AG08395 (cell line): Measurements from ENCODE around the gene CACNA1D.

Source experiments
- DNase-seq: peaks from one replicate; pipeline ENCODE4 v3.0.0; 2012; ENCODE audit warnings: mixed read lengths, low spot score

The CACNA1D gene

DNA sequence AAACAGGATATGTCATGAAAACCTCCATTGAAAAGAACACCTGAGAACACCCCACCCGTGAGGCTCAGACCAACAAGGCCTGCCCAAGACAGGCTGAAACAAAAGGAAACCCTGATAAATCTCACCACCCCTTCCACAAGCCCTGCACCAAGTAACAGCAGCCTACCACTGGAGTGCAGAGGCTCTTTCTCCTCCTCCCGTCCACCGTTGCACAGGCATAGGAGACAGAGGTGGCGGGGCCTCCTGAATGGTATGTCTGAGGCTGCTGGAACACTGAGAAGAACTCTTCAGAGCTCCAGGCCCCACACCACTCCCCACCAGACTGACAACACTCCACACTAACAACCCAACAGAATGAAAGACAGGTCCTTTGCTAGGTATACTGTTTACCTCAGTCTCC lies 330.4 kb downstream of the CACNA1D start:
- DNase-seq = no peak

DNA sequence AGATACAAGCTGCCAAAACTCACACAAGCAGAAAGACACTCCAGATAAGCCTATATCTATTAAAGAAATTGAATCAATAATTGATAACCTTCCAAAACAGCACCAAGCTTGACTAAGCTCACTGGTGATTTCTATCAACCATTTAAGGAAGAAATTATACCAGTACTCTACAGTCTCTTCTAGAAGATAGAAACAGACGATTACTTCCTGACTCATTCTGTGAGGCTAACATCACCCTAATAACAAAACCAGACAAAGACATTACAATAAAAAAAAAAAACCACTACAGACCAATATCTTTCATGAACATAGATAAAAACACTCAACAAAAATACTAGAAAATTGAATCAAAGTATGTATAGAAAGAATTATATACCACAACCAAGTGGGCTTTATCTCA lies 331.6 kb downstream of the CACNA1D start:
- DNase-seq = no peak

DNA sequence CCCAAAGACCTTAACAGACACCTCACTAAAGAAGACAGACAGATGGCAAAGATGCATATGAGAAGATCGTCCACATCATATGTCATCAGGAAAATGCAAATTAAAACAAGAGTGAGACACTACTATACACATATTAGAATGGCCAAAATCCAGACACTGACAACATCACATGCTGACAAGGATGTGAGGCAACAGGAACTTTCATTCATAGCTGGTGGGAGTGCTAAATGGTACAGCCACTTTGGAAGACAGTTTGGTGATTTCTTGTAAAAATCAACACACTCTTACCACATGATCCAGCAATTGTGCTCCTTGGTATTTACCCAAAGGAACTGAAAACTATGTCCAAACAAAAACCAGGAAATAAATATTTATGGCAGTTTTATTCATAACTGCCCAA lies 334.2 kb downstream of the CACNA1D start:
- no peak for DNase-seq

DNA sequence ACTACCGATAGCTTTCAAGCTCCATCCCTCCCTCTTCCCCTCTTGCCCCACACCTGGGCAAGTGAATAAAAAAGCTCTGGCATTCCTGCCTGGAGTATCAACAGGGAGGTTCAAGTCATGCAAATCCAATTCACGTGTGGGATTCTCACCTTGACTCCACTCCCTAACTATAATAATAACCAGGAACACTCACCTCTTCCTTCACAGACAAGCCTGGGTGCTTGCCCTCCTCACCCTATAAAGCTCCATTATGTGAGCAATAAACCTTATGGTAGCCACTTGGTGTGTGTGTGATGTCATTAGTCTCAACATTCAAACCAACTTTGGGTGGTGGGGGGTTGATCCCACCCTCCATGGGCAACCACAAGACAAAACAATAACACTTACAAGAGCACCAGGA lies 335.2 kb downstream of the CACNA1D start:
- no peak for DNase-seq

DNA sequence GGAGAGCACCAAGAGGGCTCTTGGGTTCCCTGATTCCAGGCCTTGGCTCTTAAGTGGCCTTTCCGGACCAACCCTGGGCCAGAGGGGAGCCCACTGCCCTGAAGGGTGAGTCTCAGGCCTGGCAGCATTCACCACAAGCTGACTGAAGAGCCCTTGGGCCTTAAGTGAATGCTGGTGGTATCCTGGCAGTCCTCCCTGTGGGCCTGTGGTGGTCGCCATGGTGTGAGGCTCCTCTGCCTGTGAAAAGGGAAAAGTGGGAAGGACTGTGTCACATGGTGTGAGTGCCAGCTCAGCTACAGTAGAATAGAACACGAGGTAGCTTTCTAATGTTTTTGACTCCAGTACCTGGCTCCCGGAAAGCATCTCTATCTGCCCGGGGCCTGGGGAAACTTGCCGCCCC lies 336.5 kb downstream of the CACNA1D start:
- no peak for DNase-seq

DNA sequence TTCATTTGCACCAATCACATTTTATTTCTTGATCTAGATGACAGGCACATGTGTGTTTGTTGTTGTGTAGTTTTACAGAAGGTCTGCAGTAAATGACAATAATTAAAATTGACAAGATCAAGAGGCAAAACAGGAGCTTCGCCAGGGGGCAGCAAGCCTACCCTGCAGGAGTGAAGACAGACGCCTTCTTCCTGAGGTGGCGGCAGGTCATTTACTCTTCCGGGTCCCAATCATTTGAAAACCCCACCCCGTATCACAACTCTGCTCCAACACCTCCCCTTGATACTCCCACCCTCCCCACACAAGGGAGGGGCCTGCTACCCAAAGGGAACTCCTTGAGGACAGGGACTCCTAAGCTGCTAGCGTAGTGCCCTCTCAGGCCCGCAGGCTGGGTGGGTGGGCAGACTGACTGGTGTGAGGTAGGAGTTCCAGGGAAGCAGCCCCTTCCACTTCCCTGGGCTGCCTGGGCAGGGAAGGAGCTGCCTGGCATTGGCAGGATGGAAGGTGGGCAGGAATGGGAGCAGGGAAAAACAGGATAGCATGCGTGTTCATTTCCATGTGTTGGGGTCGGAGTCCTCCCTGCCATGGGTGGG lies 338.7 kb downstream of the CACNA1D start:
- DNase-seq = no peak

DNA sequence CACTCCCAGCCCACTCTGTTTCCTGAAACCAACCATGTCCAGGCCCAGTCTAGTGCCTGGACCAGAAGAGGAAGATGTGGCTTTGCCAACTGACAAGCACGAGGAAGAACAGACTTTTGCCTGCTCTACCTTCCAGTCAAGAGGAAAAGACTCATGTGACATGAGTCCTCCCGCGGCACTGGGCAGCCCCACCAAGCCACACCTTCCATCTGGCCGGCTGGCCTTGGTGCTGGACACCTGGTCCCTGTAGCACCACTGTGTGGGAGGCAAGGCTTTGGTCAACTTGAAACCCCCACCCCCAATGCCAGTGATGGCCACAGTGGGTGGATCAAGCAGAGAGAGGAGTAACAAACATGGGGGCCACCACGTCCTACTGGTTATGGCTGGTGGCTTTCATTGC lies 339.3 kb downstream of the CACNA1D start:
- DNase-seq = no peak

DNA sequence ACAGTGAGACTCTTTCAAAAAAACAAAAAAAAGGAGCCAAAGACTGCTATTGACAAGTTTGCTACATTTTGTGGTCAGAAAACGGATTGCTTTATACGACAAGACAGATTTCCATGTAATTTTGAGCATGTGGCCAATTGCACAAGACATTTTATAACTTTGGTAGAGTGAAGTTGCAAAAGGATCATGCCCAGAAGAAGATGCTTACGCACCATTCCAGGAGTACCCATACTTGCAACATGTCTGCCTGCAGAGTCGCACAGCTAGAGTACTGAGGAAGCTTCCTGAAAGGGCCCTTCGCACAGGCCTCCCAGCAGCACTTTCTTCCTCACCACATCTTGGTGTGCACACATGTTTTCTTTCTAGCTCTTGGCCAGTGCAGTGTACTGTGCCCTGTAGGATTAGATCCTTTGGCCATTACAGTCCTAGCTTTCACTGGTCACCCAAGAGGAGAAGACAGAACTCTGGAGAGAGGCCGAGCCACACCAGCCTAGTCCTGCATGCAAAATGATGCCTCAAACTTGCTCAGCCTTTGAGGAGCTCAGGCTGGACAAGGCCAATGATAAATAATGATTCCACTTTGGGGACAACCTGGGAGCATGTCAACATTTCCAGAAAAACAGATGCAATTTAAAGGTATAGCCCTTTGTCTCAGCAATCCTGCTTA lies 340.2 kb downstream of the CACNA1D start:
- no peak for DNase-seq

DNA sequence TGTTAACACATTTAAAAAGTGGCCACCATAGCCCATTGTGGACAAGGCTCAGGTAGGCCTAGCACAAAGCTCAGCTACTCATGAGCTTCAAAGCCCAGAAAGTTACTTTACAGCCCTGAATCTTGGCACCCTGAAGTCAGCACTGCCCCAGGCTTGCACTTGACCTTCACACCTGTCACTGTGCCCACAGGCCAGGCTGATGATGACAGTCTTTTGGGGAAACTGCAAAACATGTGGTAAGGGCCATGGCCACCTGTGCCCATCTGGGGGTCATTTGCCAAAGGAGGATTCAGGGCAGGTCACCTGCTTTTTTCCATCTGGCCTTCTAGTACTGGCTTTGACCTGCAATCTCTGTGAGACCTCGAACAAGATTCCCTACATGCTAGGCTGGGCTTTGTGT lies 340.8 kb downstream of the CACNA1D start:
- no peak for DNase-seq

DNA sequence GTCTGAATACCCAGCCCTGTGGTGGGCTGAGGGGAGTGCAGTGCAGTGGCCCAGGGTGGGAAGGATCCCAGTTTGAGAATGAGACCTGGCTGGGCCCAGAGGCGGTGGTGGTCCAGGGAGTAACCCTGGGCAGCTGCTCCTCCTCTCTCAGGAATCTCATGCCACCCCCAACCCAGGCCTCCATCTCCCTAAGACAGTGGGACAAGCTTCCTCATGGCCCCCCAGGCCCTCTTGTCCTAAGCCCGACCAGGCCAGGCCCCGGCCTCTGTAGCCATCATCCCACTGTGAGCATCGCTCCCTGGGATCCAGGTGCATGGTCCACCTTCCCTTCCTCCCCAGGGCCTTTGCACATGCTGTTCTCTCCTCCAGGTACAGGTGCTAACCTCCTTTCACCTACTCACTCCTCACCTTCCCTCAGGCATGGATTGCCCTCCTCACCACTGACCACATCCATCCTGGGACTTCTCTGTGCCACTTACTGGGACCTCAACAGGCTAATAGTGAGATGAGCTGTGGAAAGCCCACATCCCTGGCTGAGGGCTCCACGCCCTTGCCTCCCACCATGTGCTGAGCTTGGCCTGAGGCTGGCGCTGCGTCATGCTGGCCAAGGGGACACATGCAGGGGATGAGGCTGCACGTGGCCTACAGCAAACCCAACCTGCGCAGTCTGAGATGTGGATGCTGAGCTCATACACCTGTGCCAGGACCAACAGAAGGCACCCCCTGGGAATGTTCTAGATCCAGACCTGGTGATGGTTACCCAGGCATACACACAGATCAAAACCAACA lies 341.9 kb downstream of the CACNA1D start:
- DNase-seq = no peak

DNA sequence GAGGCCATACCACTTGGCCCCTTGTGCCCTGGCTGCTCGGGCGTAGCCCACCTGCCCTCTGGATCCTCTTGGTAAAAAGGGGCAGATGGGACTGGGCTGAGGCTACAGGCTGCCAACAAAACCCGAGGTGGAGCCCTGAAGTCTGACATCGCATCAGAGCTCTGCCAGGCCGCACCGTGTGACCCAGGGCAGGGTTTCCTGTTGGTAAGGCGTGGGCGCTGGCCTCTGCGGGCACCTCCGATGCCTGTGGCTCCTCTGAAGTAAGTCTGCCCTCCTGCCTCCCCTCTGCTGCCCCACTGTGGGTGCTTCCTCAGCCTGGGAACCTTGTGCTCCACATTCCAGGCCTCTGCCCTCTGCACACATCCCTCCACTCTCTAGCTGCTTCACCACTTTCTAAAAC lies 342.9 kb downstream of the CACNA1D start:
- DNase-seq = no peak

DNA sequence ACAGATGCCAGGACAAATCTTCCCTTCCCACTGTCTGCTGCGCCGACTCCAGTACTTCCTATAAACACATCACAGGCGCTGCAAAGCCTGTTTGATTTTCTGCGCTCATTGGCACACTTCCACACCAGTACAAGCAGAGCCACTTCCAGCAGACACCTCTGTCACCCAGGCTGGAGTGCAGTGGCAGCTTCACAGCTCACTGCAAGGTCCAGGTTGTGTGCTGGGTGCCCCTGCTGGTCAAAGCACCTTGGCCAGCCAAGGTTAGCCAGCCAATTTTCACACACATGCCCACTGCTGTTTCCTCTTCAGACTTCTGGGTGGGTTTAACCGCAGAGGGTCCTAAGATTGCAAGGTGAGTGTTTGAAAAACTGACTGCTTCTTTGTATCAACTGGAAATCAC lies 346.9 kb downstream of the CACNA1D start:
- no peak for DNase-seq

DNA sequence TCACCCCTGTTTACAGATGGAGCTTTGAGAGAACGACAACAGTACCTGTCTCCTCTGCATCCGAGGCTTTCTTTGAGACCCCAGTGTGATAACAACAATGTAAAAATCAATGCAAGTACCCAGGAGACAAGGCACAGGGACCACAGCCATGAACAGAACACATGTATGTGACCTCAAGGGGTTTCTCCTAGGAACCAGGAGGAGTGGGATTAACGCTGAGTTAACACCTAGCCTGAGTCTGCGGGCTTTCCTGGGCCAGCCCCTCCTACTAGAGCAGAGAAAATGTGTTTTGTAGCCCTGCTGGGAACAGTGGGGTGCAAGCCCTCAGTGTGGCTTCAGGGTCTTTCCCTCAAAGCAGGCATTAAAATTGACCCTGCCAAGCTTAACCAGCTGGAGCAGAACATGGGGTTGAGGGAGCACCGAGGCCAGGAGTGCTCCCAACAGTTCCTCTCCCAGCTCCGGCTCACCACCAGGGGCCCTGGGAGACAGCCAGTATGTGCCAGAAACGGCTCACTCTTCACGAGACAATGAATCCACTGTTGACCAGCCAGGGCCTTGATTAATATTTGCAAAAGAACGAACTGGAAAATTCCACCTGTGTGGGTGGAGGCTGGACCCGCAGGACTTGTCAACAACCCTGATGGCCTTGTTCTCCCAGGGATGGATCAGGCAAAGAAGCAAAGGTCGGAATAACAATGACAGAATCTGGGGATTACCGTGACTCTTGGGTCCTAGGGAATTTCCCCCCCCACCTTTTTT lies 348.2 kb downstream of the CACNA1D start:
- DNase-seq = no peak

DNA sequence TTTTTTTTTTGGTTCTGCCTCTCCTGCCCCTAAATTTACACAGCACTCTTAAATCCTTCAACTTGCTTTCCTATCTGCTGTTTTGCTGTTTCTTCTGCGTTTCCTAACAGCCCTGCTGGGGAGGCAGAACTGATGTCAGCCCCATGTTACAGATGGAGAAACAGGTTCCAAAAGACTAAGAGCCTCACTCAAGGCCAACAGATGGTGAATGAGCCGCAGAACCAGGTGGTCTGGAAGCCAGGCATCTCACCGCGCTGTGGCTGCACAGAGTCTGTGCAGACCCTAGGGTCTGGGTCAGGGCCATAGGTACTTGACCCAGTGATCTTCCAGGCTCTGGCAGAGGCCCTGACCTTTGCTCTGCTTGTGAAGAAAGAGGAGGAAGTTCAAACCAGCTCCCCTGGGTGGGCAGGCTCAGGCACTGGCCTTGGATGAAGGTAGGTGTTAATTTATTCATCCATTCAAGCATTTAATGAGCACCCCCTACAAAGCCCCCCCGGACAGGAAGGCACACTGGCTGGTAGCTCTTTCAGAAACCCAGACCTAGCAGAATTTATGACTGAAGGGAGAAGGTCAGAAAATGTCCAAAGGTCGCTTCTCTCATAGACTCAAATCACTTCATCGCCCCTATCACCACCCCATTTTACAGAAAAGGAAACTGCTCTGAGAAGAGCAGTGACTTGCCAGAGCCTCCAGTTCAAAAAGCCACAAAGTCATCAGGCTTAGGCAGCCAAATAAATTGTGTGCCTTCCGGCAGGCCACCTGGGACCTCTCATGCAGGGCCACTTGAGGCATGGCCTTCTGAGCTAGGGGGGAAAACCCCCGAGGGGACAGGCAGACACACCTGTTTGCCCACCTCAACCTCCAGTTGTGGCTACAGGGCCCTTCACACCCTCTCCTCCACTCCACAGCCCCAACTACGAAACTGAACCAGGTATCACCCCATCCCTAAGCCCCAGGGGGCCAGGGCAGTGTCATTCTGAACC lies 349.1 kb downstream of the CACNA1D start:
- no peak for DNase-seq

DNA sequence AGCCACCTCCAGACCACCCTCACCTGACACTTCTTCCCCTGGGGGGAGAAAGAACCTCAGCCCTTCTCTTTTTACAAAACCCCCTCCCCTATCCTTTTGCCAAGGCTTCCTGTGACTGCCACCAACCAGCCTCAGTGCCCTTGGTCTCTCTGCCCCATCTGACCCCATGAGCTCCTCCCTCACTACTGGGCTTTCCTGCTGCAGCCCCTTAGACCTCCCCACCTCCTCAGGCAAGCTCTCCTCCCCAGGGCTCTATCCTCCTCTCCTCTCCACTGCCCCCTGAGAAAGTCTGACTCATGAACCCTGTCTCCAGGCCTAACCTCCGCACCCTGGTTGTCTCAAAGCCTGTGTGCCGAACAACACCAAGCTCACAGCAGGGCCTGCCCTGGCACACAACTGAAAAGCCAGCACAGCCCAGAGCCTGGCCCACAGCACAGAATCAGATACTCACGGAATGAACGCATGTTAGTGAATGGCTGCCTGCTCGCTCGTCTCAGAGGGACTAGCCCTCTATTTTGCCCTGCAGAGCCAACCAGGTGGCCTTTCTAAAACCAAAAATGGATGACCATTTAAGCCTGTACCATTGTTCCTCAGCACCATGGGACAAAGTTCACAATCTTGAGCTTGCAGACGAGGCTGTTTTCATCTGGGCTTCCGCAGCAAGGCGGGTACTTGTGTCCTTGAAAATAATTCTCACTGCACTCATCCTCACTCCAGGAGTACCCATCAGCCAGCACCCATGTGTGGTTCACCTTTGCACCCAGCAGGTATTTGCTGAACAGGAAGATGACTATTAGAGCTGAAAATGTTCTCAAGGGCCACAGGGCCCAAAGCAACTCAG lies 350.1 kb downstream of the CACNA1D start:
- no peak for DNase-seq

DNA sequence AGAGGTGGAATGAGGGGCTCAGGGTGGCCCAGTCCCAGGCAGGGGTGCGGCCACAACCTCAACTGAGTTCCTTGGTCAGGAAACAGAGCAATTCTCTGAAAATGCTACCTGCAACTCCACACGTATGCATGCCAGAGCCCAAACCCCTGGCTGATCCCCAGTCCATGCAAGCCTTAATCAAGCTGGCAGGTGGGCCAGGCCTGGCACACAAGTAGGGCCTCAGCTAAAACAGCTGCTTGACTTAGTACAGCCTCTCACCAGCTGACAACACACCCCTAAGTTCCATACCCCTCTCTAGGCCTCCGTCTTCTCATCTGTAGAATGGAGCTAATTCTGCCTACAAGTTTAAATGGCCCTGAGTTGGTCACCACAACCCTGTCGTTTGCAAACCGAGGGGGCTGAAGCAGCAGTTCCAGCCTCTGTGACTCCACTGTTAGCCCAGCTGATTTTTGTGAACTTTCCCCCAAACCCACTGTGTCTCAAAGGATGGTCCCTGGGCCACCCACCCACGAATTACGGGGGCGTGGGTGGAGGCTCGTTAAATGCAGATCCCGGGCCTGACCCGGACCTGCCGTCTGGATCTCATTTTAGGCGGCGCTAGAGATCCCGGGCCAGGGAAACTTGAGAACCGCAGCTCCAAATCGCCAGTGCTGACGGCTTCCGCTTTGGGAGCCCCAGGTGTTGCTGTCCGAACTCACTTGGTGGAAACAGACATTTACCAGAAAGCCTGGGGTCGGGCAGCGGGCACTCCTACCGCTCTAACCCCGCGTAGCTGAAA lies 350.9 kb downstream of the CACNA1D start:
- DNase-seq = peak; percentile 58

DNA sequence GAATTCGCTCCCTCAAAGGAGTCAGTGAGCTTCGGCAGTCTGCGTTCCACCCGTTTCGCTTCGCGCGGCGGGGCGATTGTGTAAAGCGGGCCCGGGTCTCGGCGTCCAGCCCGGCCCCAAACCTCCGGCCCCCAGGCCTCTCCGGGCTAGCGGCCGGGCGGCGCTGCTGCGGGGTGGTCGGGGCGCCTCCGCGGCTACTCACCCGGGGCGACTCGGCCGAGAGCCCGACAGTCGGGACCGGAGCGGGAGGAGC lies 351.4 kb downstream of the CACNA1D start:
- no peak for DNase-seq

DNA sequence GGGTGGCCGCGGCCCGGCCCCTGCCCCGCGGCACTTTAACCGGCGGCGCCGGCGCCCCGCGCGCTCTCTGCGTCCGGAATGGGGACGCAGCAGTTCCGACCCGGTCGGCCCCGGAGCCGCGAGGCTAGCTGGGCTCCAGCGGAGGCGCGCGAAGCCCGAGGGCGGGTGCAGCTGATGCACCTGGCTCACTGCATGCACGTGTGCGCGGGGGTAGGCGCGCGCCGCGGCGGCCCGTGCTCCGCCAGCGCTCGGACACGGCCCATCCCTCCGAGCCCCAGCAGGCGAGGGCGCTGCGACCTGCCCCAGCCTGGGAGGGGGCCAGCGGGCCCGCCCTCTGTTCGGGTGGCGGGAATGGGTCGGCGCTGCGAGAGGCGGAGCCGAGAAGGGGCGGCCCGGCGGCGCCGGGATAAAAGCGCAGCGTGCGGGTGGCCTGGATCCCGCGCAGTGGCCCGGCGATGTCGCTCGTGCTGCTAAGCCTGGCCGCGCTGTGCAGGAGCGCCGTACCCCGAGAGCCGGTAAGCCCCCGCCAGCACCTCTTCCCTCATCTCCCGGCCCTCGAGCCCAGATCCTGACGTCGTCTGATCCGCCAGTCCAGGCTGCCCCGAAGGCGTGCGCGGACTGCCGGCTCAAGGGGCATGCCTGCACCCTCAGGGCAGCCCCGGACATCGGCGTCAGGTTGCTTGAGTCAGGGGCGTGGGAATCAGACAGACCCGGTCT lies 351.9 kb downstream of the CACNA1D start, which contains the start of the genes CHDH and IL17RB:
TSS of gene CHDH (minus strand) at position 286 of the 717 bp plus-strand sequence. CDS start 22,411 bp downstream, outside the sequence.
TSS of gene IL17RB (plus strand) at position 435 of the 717 bp plus-strand sequence. CDS start at position 456, 21 bp downstream.
- peak; percentile 19 for DNase-seq

DNA sequence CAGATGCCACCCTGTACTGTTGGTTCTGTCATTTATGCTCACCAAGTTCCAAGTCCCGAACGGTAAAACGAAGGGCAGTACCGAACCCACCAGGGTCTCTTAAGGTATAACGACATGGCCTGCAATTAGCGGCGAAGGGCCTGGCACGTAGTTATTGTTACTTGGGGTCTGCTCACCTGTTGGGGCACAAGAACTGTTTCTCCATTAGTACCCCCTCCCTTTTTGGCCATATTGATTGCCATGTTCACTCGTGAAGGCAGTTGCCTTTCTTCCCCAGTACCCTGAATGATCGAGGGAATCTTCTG lies 352.4 kb downstream of the CACNA1D start:
- no peak for DNase-seq
